Neural cell (in vitro differentiated cells): ENCODE results near the gene HLCS. TPM values are rescaled to one million over a fixed set of nuclear protein-coding genes. Genes with fewer than 3 reads are reported as not detected.

Source experiments
- H2AFZ ChIP-seq: fragments of 200-600, 300-800 bp; sonication (generic), shearing (Covaris generic); 2 replicates; pipeline ENCODE4 v1.6.0; 2014; ENCODE audit warnings: low read depth, mild to moderate bottlenecking, antibody characterized with exemption, low read length, moderate library complexity
- H3F3A ChIP-seq: fragments of 200-600 bp; shearing (Covaris generic); 2 replicates; pipeline ENCODE4 v1.6.1; 2016; ENCODE audit warnings: mild to moderate bottlenecking, moderate library complexity, mixed read lengths, antibody characterized with exemption, low read length; ENCODE audit not compliant: insufficient read depth, poor library complexity, severe bottlenecking
- H3K27ac ChIP-seq: fragments of 200-600, 300-800 bp; sonication (generic), shearing (Covaris generic); 2 replicates; pipeline ENCODE4 v1.5.1; 2014; ENCODE audit warnings: mild to moderate bottlenecking, low read length, moderate library complexity
- H3K27me3 ChIP-seq: fragments of 300-800, 200-600 bp; sonication (generic), shearing (Covaris generic); 2 replicates; pipeline ENCODE4 v1.6.0; 2014; ENCODE audit warnings: mild to moderate bottlenecking, low read depth, low read length, moderate library complexity; ENCODE audit not compliant: insufficient read depth
- H3K36me3 ChIP-seq: fragments of 300-800, 200-600 bp; sonication (generic), shearing (Covaris generic); 2 replicates; pipeline ENCODE4 v1.5.1; 2014; ENCODE audit warnings: mild to moderate bottlenecking, antibody characterized with exemption, low read length, moderate library complexity; ENCODE audit not compliant: insufficient read depth
- H3K4me2 ChIP-seq: fragments of 300-800, 200-600 bp; sonication (generic), shearing (Covaris generic); 2 replicates; pipeline ENCODE4 v1.6.0; 2014; ENCODE audit warnings: mild to moderate bottlenecking, low read length
- H3K4me3 ChIP-seq: fragments of 300-800, 200-600 bp; sonication (generic), shearing (Covaris generic); 2 replicates; pipeline ENCODE4 v1.5.1; 2014; ENCODE audit warnings: mild to moderate bottlenecking, low read length, moderate library complexity
- H3K79me2 ChIP-seq: fragments of 200-600 bp; shearing (Covaris generic); replicated peaks from 2 replicates; pipeline ENCODE4 v1.6.0; 2014; ENCODE audit warnings: mild to moderate bottlenecking, low read length, moderate library complexity; ENCODE audit not compliant: insufficient read depth
- H3K9ac ChIP-seq: fragments of 300-800, 200-600 bp; sonication (generic), shearing (Covaris generic); 2 replicates; pipeline ENCODE4 v1.6.1; 2016; ENCODE audit warnings: mild to moderate bottlenecking, low read length, mixed read lengths
- H3K9me2 ChIP-seq: fragments of 200-600 bp; shearing (Covaris generic); 2 replicates; pipeline ENCODE4 v1.6.1; 2016; ENCODE audit warnings: mild to moderate bottlenecking, low read length, mixed read lengths; ENCODE audit not compliant: insufficient read depth
- H3K9me3 ChIP-seq: fragments of 200-600, 300-800 bp; sonication (generic), shearing (Covaris generic); 2 replicates; pipeline ENCODE4 v1.6.1; 2016; ENCODE audit warnings: mild to moderate bottlenecking, mixed run types, low read length, moderate library complexity, mixed read lengths
- H4K20me1 ChIP-seq: fragments of 200-600 bp; shearing (Covaris generic); 2 replicates; pipeline ENCODE4 v1.6.1; 2016; ENCODE audit warnings: mild to moderate bottlenecking, mixed run types; ENCODE audit not compliant: insufficient read depth
- CTCF ChIP-seq: fragments of 450-650 bp; IDR thresholded peaks from 2 replicates; pipeline ENCODE4 v1.5.1; 2014; ENCODE audit warnings: antibody characterized with exemption, mild to moderate bottlenecking, moderate library complexity; ENCODE audit not compliant: poor library complexity, severe bottlenecking
- EP300 ChIP-seq: fragments of 450-650 bp; conservative IDR thresholded peaks from 2 replicates; pipeline ENCODE4 v1.6.1; 2014; ENCODE audit warnings: antibody characterized with exemption, mild to moderate bottlenecking, moderate library complexity; ENCODE audit not compliant: poor library complexity, severe bottlenecking
- EZH2 ChIP-seq: fragments of 200-600, 300-800 bp; shearing (Covaris generic), sonication (generic); IDR thresholded peaks from 2 replicates; pipeline ENCODE4 v1.6.1; 2014; ENCODE audit warnings: antibody characterized with exemption, low read length, borderline replicate concordance, mild to moderate bottlenecking; ENCODE audit not compliant: insufficient read depth, poor library complexity, severe bottlenecking
- MXI1 ChIP-seq: fragments of 450-650 bp; conservative IDR thresholded peaks from 2 replicates; pipeline ENCODE4 v1.6.1; 2014; ENCODE audit warnings: antibody characterized with exemption, mild to moderate bottlenecking; ENCODE audit not compliant: poor library complexity, severe bottlenecking
- POLR2AphosphoS5 ChIP-seq: IDR thresholded peaks from 2 replicates; pipeline ENCODE4 v1.6.1; 2012
- RAD21 ChIP-seq: fragments of 450-650 bp; conservative IDR thresholded peaks from 2 replicates; pipeline ENCODE4 v1.6.1; 2014; ENCODE audit warnings: antibody characterized with exemption, mild to moderate bottlenecking, moderate library complexity
- REST ChIP-seq: IDR thresholded peaks from 2 replicates; pipeline ENCODE4 v1.6.1; 2012; ENCODE audit warnings: borderline replicate concordance
- SMC3 ChIP-seq: fragments of 450-650 bp; conservative IDR thresholded peaks from 2 replicates; pipeline ENCODE4 v1.6.1; 2014; ENCODE audit warnings: antibody characterized with exemption, mild to moderate bottlenecking, moderate library complexity; ENCODE audit not compliant: poor library complexity
- TAF1 ChIP-seq: IDR thresholded peaks from 2 replicates; pipeline ENCODE4 v1.6.1; 2012; ENCODE audit warnings: low read depth
- polyA plus RNA-seq: library from polyadenylated mRNA; depleted of rRNA; stranded (reverse); fragments of >200 nt; gene quantifications from 2 replicates; pipeline ENCODE4 v1.2.3, GENCODE V29; 2014

HLCS gene
- polyA plus RNA-seq, 1 donor from 2014 or later = 12.1 TPM

DNA sequence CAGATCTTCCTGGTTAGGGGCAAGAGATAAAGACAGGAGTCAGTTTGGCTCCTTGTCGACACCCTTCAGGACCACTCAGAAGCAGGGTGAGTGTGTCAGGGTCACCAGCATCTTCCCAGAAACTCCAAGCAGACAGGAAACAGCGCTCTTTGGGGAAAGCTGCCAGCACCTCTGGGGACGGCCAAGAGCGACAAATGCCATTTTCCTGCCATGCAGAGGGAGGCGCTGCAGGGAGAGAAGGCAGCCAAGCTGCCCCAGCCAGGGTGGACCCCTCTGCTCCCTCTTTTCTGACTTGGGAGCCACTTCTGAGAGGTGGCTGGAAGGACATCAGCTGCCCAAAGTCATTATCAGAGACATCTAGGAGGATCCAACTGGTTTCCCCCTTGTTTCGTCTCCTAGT lies 238.6 kb downstream of the HLCS start:
- no peaks in the 10 kb centered on the region for H4K20me1 ChIP-seq
- TF ChIP-seq EP300 (no peak), RAD21 (no peak), SMC3 (no peak), CTCF (no peak), POLR2AphosphoS5 (no peak)
- no peak overlapping the region for H2AFZ ChIP-seq
- no peaks in the 10 kb centered on the region for H3K27me3 ChIP-seq
- no peak overlapping the region for H3K4me2 ChIP-seq
- no peaks in the 10 kb centered on the region for H3K79me2 ChIP-seq
- no peaks in the 10 kb centered on the region for H3K36me3 ChIP-seq
- no peaks in the 10 kb centered on the region for H3K9me2 ChIP-seq
- no peak overlapping the region for H3K9ac ChIP-seq
- H3K4me3 ChIP-seq = no peak overlapping the region
- no peaks in the 10 kb centered on the region for H3F3A ChIP-seq
- H3K27ac ChIP-seq = no peak overlapping the region
- H3K9me3 ChIP-seq = no peaks in the 10 kb centered on the region

- no peak for TF ChIP-seq POLR2AphosphoS5
- no peak for TF ChIP-seq CTCF
- TF ChIP-seq RAD21 = no peak
- TF ChIP-seq SMC3 = no peak
- TF ChIP-seq EZH2 = no peak
- no peak for TF ChIP-seq MXI1
- TF ChIP-seq TAF1 = no peak
- no peak for TF ChIP-seq REST
- no peak for TF ChIP-seq EP300
- H3F3A ChIP-seq = no peaks in the 10 kb centered on the region
- H3K9me2 ChIP-seq = no peaks in the 10 kb centered on the region
- H3K4me2 ChIP-seq = no peak overlapping the region
- H2AFZ ChIP-seq = no peak overlapping the region
- H3K9ac ChIP-seq = no peak overlapping the region
- H4K20me1 ChIP-seq = no peaks in the 10 kb centered on the region
- no peaks in the 10 kb centered on the region for H3K27me3 ChIP-seq
- no peaks in the 10 kb centered on the region for H3K9me3 ChIP-seq
- no peaks in the 10 kb centered on the region for H3K79me2 ChIP-seq
- no peak overlapping the region for H3K27ac ChIP-seq
- no peak overlapping the region for H3K4me3 ChIP-seq
- H3K36me3 ChIP-seq = no peaks in the 10 kb centered on the region
Measured at GRCh38 chr21:36725793-36726386, 240.6 kb downstream of the HLCS start.
